ENCODE data around the gene TMEM184B. TPM values are rescaled to one million over a fixed set of nuclear protein-coding genes. Genes with fewer than 3 reads are reported as not detected.

The TMEM184B gene
- total and polyA plus RNA-seq, 2 of the 8 experiments (the other 6 are each of a cell fraction or from before 2014, with no cell fraction given), result 41.6 to 81.0 TPM

- TF ChIP-seq SAP30 (IDR thresholded peaks at IDR 0.05; ENCODE audit: insufficient read depth, insufficient replicate concordance, low read length), result no peak
These were observed 58.3 kb downstream of the TMEM184B start (continued) for GRCh38 chr22:38214302-38215056.
